ENCODE measurements around the gene CEP104.

GRCh38 chr1:3905266-3905952 is 48.4 kb upstream of the CEP104 start:
- no peak for TF ChIP-seq ESRRA (IDR thresholded peaks at IDR 0.05; ENCODE audit: borderline replicate concordance, low read length)
- no peak for TF ChIP-seq HOXA7 (CRISPR knock-in tag; IDR thresholded peaks at IDR 0.05)
- no peak for TF ChIP-seq MAX (IDR thresholded peaks at IDR 0.05)
